HCT116 (cell line): Measurements from ENCODE around the gene SPATS1.

Source experiments
- POLR2A ChIP-seq: IDR thresholded peaks from 2 replicates; pipeline ENCODE4 v1.7.0; 2011; ENCODE audit warnings: borderline replicate concordance; ENCODE audit not compliant: insufficient read depth, insufficient read length; ENCODE audit errors: extremely low read depth
- POLR2AphosphoS5 ChIP-seq: IDR thresholded peaks from 2 replicates; pipeline ENCODE4 v1.6.1; 2011; ENCODE audit warnings: mild to moderate bottlenecking, low read depth, low read length, moderate library complexity

DNA sequence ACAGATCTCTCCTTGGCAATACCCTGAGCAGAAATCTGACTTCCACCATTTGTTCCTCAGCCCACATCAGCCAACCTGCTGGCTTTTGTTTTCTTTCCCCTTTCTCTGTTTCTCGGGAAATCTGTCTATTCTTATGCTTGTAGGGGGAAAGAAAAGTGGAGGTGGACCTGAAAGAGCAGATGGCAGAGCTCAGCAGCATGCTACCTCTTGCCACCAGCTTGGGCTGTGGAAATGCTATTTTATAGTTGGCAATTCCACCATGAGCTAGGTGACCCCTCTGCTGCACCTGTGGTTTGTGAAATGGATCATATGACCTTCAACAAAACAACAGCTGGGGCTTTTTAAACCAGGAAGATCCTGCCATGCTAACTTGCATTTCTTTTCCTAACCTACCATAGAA, 6.8 kb upstream of the SPATS1 start:
- no peak for TF ChIP-seq POLR2A
- no peak for TF ChIP-seq POLR2AphosphoS5
